Gastrocnemius medialis (tissue), 4 donors: ENCODE results near the gene CAPNS2. TPM values are rescaled to one million over a fixed set of nuclear protein-coding genes. Genes with fewer than 3 reads are reported as not detected.

Source experiments
- ATAC-seq, 2 donors: fragments of 150-250 bp; one replicate each; pipeline ENCODE4 v1.9.1; 2016
- DNase-seq, 2 donors: peaks; one replicate each; pipeline ENCODE4 v3.0.0-alpha.2; 2019
- H3K27ac ChIP-seq, 4 donors: fragments of 200-600 bp; sonication (generic); 1 replicate in 1 of 4; 2 replicates in 3 of 4; pipeline ENCODE4 v1.5.1; 2016 to 2018; ENCODE audit warnings: mild to moderate bottlenecking in 2 of 4, moderate library complexity in 1 of 4
- H3K27me3 ChIP-seq, 3 donors: fragments of 200-600 bp; sonication (generic) in 2 of 3; 1 replicate in 1 of 3; 2 replicates in 2 of 3; pipeline versions ENCODE4 v1.5.1 to v1.6.0; 2016 to 2019; ENCODE audit warnings: mild to moderate bottlenecking in 1 of 3, moderate library complexity in 1 of 3
- H3K36me3 ChIP-seq, 2 donors: fragments of 200-600 bp; sonication (generic) in 1 of 2; one replicate each; pipeline ENCODE4 v1.5.1; 2017 to 2018
- H3K4me1 ChIP-seq, 2 donors: fragments of 200-600 bp; sonication (generic) in 1 of 2; one replicate each; pipeline ENCODE4 v1.5.1; 2016 to 2017; ENCODE audit warnings: mild to moderate bottlenecking in 2 of 2
- H3K4me3 ChIP-seq, 4 donors: fragments of 200-600 bp; sonication (generic) in 3 of 4; 1 replicate in 1 of 4; 2 replicates in 3 of 4; pipeline ENCODE4 v1.5.1; 2016 to 2019; ENCODE audit warnings: mild to moderate bottlenecking in 2 of 4
- H3K9me3 ChIP-seq, 3 donors: fragments of 200-600 bp; sonication (generic) in 2 of 3; 1 replicate in 1 of 3; 2 replicates in 2 of 3; pipeline ENCODE4 v1.5.1; 2016 to 2019
- POLR2A ChIP-seq, 2 donors: fragments of 450-650 bp; IDR thresholded peaks; one replicate each; pipeline ENCODE4 v1.6.1; 2017; ENCODE audit warnings: antibody characterized with exemption in 2 of 2, mild to moderate bottlenecking in 2 of 2, moderate library complexity in 2 of 2
- in situ Hi-C, 4 donors: fragments of 200-750 bp; cut with MboI; loops; one replicate each; pipeline versions ENCODE4 v1.15.0 to v1.8.0; 2017; ENCODE audit warnings: low sequenced_read_pairs in 4 of 4
- intact Hi-C: fragments of 100-400 bp; cut with DNase I; formaldehyde crosslinking; loops from one replicate; pipeline ENCODE4 v1.15.1; 2023; ENCODE audit warnings: low total_unique reads
- total RNA-seq, 4 donors: library from RNA; depleted of rRNA; stranded (reverse); fragments of >200 nt; gene quantifications; one replicate each; pipeline versions ENCODE4 v1.1.0 to v1.2.3, GENCODE V29; 2016
- TF ChIP-seq, protein P1 (sequence below), 5 experiments: fragments of 450-650 bp in 3 of 5; fragments of 200-600 bp in 2 of 5; sonication (generic) in 2 of 5; IDR thresholded peaks in 4 of 5; conservative IDR thresholded peaks in 1 of 5; 1 replicate in 4 of 5; 2 replicates in 1 of 5; pipeline ENCODE4 v1.5.1; 2016 to 2019; ENCODE audit warnings: antibody characterized with exemption in 5 of 5, mild to moderate bottlenecking in 3 of 5, moderate library complexity in 3 of 5

The CAPNS2 gene
- total RNA-seq, 4 donors from 2014 or later = not detected

DNA sequence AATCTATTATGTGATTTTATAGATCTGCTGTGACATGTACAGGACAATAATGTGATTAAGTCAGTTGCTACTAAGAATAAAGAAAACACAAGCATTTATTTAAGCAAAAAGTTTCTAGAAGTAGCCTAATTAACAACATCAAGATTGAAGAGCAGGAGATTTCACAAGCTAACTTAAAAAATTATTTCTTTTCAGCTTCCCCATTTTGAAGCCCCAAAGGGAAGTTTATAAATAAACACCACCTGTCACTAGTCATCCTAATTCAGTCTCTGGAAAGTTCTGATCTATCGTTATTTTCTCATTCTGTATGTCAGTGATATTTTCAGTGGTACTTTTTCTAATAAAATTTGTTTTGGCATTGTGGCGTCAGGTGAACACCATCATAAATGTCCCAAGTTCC, 8.3 kb downstream of the CAPNS2 start:
- Histone ChIP-seq H3K27me3 (no peaks in the 10 kb centered on the region), H3K4me3 (no peak overlapping the region), H3K9me3 (no peaks in the 10 kb centered on the region), H3K27ac (no peak overlapping the region), H3K36me3 (no peaks in the 10 kb centered on the region), H3K4me1 (no peaks in the 10 kb centered on the region)
- no peak for TF ChIP-seq POLR2A (IDR thresholded peaks at IDR 0.05)
- TF ChIP-seq, protein P1, sequence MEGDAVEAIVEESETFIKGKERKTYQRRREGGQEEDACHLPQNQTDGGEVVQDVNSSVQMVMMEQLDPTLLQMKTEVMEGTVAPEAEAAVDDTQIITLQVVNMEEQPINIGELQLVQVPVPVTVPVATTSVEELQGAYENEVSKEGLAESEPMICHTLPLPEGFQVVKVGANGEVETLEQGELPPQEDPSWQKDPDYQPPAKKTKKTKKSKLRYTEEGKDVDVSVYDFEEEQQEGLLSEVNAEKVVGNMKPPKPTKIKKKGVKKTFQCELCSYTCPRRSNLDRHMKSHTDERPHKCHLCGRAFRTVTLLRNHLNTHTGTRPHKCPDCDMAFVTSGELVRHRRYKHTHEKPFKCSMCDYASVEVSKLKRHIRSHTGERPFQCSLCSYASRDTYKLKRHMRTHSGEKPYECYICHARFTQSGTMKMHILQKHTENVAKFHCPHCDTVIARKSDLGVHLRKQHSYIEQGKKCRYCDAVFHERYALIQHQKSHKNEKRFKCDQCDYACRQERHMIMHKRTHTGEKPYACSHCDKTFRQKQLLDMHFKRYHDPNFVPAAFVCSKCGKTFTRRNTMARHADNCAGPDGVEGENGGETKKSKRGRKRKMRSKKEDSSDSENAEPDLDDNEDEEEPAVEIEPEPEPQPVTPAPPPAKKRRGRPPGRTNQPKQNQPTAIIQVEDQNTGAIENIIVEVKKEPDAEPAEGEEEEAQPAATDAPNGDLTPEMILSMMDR (IDR thresholded peaks at IDR 0.05 in 4 of 5, conservative IDR thresholded peaks at IDR 0.05 in 1 of 5) = no peak
- no peak for DNase-seq
- ATAC-seq = no peak
- in situ Hi-C loops (no loop called here), intact Hi-C loops (no loop called here)

DNA sequence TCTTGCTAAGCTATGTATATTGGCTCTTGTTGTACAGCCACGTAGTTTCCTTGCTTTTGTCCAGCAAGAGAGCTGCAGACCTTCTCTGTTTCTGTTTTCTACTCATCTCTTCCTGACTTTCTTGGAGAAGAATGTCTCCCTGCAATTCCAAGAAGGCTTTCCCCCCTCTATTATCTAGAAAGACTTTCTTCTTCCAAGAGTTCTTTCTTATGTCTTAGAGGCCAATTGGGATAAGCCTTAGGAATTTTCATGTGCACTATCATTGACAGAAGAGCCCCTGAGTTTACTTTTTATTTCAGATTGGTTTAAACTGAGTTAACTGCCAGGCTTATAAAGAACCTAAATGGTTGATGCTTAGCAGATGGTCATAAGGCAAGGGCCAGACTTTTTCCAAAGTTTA, 9.0 kb downstream of the CAPNS2 start:
- Histone ChIP-seq H3K27me3 (no peaks in the 10 kb centered on the region), H3K9me3 (no peaks in the 10 kb centered on the region), H3K27ac (no peak overlapping the region), H3K4me1 (no peaks in the 10 kb centered on the region), H3K4me3 (no peak overlapping the region), H3K36me3 (no peaks in the 10 kb centered on the region)
- in situ Hi-C loops (no loop called here), intact Hi-C loops (no loop called here)
- TF ChIP-seq, protein P1 (IDR thresholded peaks at IDR 0.05 in 4 of 5, conservative IDR thresholded peaks at IDR 0.05 in 1 of 5) = no peak
- no peak for TF ChIP-seq POLR2A (IDR thresholded peaks at IDR 0.05)
- DNase-seq (no peak), ATAC-seq (no peak)

DNA sequence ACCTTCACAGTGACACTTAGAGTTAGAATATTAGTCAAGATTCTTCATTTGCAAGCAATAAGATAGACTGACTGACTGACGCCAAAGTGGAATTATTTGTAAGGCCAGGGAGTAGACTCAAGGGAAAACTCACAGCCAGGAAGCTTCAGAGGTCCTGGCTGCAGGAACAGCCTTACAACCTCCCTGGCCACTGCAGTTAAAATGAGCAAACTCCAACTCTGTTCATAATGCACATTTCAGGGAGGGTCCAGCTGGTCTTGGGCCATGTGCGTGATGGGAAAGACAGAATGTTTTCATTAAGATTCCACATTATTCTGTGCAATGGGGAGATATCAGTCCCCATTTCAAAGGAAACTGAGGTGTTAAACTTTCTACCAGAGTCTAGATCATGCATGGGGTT, 9.9 kb downstream of the CAPNS2 start:
- intact Hi-C loops (no loop called here), in situ Hi-C loops (no loop called here)
- DNase-seq (no peak), ATAC-seq (no peak)
- H3K4me1 ChIP-seq = no peaks in the 10 kb centered on the region
- TF ChIP-seq, protein P1 (IDR thresholded peaks at IDR 0.05 in 4 of 5, conservative IDR thresholded peaks at IDR 0.05 in 1 of 5) = no peak
- TF ChIP-seq POLR2A (IDR thresholded peaks at IDR 0.05) = no peak
- no peaks in the 10 kb centered on the region for H3K9me3 ChIP-seq
- H3K4me3 ChIP-seq = no peak overlapping the region
- no peaks in the 10 kb centered on the region for H3K27me3 ChIP-seq
- no peak overlapping the region for H3K27ac ChIP-seq
- H3K36me3 ChIP-seq = no peaks in the 10 kb centered on the region

DNA sequence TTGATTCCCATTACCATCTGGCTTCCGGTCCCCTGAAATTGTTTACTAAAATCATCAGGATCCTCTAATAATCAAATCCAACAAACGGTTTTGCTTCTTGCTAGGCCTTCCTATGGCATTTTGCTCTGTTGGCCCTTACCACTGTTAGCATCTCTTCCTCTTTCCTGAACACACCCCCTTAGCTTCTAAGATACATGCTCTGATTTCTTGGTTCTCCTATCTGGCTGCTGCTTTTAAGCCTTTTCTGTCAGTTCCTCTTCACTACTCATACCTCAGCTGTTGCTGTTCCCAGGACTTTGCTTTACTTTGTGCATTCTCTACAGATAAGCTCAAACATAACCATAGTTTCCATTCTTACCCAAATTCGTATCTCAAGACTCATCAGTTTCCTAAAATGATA, 11.4 kb downstream of the CAPNS2 start:
- Histone ChIP-seq H3K4me3 (no peak overlapping the region), H3K36me3 (no peaks in the 10 kb centered on the region), H3K9me3 (no peaks in the 10 kb centered on the region), H3K27me3 (no peaks in the 10 kb centered on the region), H3K4me1 (no peaks in the 10 kb centered on the region), H3K27ac (no peak overlapping the region)
- TF ChIP-seq POLR2A (IDR thresholded peaks at IDR 0.05) = no peak
- TF ChIP-seq, protein P1 (IDR thresholded peaks at IDR 0.05 in 4 of 5, conservative IDR thresholded peaks at IDR 0.05 in 1 of 5) = no peak
- no peak for ATAC-seq
- intact Hi-C loops = no loop called here
- in situ Hi-C loops = no loop called here
- no peak for DNase-seq

DNA sequence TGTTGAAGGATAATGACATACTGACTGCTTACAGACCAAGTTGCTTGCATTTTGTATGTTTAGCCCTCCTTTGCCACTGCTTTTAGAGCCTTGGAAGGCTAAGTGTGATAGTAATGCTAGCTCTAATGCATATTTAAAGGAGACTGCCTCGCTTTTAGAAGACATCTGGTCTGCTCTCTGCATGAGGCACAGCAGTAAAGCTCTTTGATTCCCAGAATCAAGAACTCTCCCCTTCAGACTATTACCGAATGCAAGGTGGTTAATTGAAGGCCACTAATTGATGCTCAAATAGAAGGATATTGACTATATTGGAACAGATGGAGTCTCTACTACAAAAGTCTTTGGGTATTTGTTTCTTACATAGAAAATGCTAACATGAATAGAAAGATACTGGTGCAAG, 19.1 kb downstream of the CAPNS2 start:
- TF ChIP-seq, protein P1 (IDR thresholded peaks at IDR 0.05 in 4 of 5, conservative IDR thresholded peaks at IDR 0.05 in 1 of 5) = no peak
- H3K4me3 ChIP-seq = no peak overlapping the region
- intact Hi-C loops = no loop called here
- no peaks in the 10 kb centered on the region for H3K36me3 ChIP-seq
- no peak overlapping the region for H3K27ac ChIP-seq
- no peaks in the 10 kb centered on the region for H3K4me1 ChIP-seq
- in situ Hi-C loops = no loop called here
- H3K9me3 ChIP-seq = no peaks in the 10 kb centered on the region
- DNase-seq (no peak), ATAC-seq (no peak)
- H3K27me3 ChIP-seq = no peaks in the 10 kb centered on the region
